Testis (tissue), 2 donors: ENCODE data around the gene AP1M2.

ENCODE experiments used
- CTCF ChIP-seq, 3 experiments: fragments of 450-650 bp in 2 of 3; fragments of 200-600 bp in 1 of 3; sonication (generic) in 1 of 3; IDR thresholded peaks; one replicate each; pipeline ENCODE4 v1.5.1; 2016 to 2019; ENCODE audit warnings: antibody characterized with exemption in 3 of 3, mild to moderate bottlenecking in 2 of 3, moderate library complexity in 1 of 3
- POLR2A ChIP-seq: fragments of 450-650 bp; IDR thresholded peaks from one replicate; pipeline ENCODE4 v1.6.1; 2017; ENCODE audit warnings: antibody characterized with exemption, mild to moderate bottlenecking, moderate library complexity

- TF ChIP-seq POLR2A, result no peak
- TF ChIP-seq CTCF (IDR thresholded peaks at IDR 0.05), result no peak
Measured at GRCh38 chr19:10543420-10544241, 43.5 kb downstream of the AP1M2 start, which contains the start of gene ATG4D.
